Duodenal mucosa (tissue), 2 donors: ENCODE results near the gene LAIR1.

Experiments
- H3K27ac ChIP-seq: one replicate; pipeline ENCODE4 v1.7.0; 2013; ENCODE audit warnings: low read depth, low read length
- H3K27me3 ChIP-seq, 2 donors: one replicate each; pipeline ENCODE4 v1.7.0; 2013; ENCODE audit warnings: low read length in 2 of 2, control low read depth in 1 of 2; ENCODE audit not compliant: insufficient read depth in 2 of 2, control insufficient read depth in 1 of 2
- H3K36me3 ChIP-seq, 2 donors: one replicate each; pipeline ENCODE4 v1.7.0; 2013; ENCODE audit warnings: low read length in 2 of 2, control low read depth in 1 of 2; ENCODE audit not compliant: insufficient read depth in 2 of 2, control insufficient read depth in 1 of 2
- H3K4me1 ChIP-seq, 2 donors: one replicate each; pipeline ENCODE4 v1.7.0; 2013; ENCODE audit warnings: low read length in 2 of 2, control low read depth in 1 of 2; ENCODE audit not compliant: insufficient read depth in 2 of 2, control insufficient read depth in 1 of 2
- H3K4me3 ChIP-seq, 2 donors: one replicate each; pipeline ENCODE4 v1.7.0; 2013; ENCODE audit warnings: low read length in 2 of 2, low read depth in 1 of 2
- H3K9ac ChIP-seq, 2 donors: one replicate each; pipeline ENCODE4 v1.7.0; 2013; ENCODE audit warnings: low read length in 2 of 2, low read depth in 1 of 2
- H3K9me3 ChIP-seq, 2 donors: one replicate each; pipeline ENCODE4 v1.7.0; 2013; ENCODE audit warnings: low read length in 2 of 2, control low read depth in 1 of 2; ENCODE audit not compliant: control insufficient read depth in 1 of 2

LAIR1 gene

GRCh38 chr19:54364775-54365257, at the start of gene LAIR1:
LAIR1 (minus strand) TSS chr19:54364931; CDS start chr19:54364804, 127 bp downstream.
- Histone ChIP-seq H3K36me3 (no peaks in the 10 kb centered on the region), H3K4me1 (no peaks in the 10 kb centered on the region), H3K9me3 (no peaks in the 10 kb centered on the region), H3K4me3 (peak within 1 kb of the TSS; percentile 25 to 59), H3K27ac (no peak within 1 kb of the TSS), H3K9ac (peak within 1 kb of the TSS in 1 of 2 donors; percentile 48), H3K27me3 (no peaks in the 10 kb centered on the region)

GRCh38 chr19:54414156-54414555, 49.4 kb upstream of the LAIR1 start:
- Histone ChIP-seq H3K9me3 (no peaks in the 10 kb centered on the region), H3K4me3 (no peak overlapping the region), H3K4me1 (peaks cover 3 to 9% of the 10 kb centered on the region in 2 donors), H3K27me3 (peaks cover 23 to 38% of the 10 kb centered on the region in 2 donors), H3K36me3 (no peaks in the 10 kb centered on the region), H3K27ac (no peak overlapping the region), H3K9ac (no peak overlapping the region)

GRCh38 chr19:54412877-54413276, 48.1 kb upstream of the LAIR1 start:
- H3K36me3 ChIP-seq, result no peaks in the 10 kb centered on the region
- H3K27me3 ChIP-seq, result peaks cover 23 to 33% of the 10 kb centered on the region in 2 donors
- no peak overlapping the region for H3K9ac ChIP-seq
- no peak overlapping the region for H3K4me3 ChIP-seq
- peaks cover under 1 to 8% of the 10 kb centered on the region in 2 donors for H3K4me1 ChIP-seq
- H3K9me3 ChIP-seq, result no peaks in the 10 kb centered on the region
- H3K27ac ChIP-seq, result no peak overlapping the region

DNA sequence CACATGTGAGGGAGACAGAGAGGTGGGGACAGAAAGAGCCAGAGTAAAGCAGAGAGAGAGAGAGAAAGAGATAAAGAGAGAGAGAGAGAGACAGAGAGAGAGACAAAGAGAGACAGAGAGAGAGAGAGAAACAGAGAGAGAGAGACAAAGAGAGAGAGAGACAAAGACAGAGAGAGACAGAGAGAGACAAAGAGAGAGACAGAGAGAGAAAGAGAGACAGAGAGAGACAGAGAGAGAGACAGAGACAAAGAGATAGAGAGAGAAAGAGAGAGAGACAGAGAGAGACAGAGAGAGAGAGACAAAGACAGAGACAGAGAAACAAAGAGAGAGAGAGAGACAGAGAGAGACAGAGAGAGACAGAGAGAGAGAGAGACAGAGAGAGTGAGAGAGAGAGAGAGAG, 46.3 kb upstream of the LAIR1 start:
- H3K9me3 ChIP-seq, result no peaks in the 10 kb centered on the region
- no peaks in the 10 kb centered on the region for H3K4me1 ChIP-seq
- no peak overlapping the region for H3K4me3 ChIP-seq
- H3K27ac ChIP-seq, result no peak overlapping the region
- H3K9ac ChIP-seq, result no peak overlapping the region
- H3K36me3 ChIP-seq, result no peaks in the 10 kb centered on the region
- peaks cover 5 to 15% of the 10 kb centered on the region in 2 donors for H3K27me3 ChIP-seq

- no peak overlapping the region for H3K27ac ChIP-seq
- H3K36me3 ChIP-seq, result no peaks in the 10 kb centered on the region
- peaks cover 0 to 4% of the 10 kb centered on the region in 2 donors for H3K27me3 ChIP-seq
- H3K9me3 ChIP-seq, result no peaks in the 10 kb centered on the region
- no peak overlapping the region for H3K4me3 ChIP-seq
- no peak overlapping the region for H3K9ac ChIP-seq
- no peaks in the 10 kb centered on the region for H3K4me1 ChIP-seq
Observed at GRCh38 chr19:54408456-54409026, 43.8 kb upstream of the LAIR1 start.

GRCh38 chr19:54407780-54408179, 43.0 kb upstream of the LAIR1 start:
- Histone ChIP-seq H3K27me3 (peaks cover 0 to 4% of the 10 kb centered on the region in 2 donors), H3K9ac (no peak overlapping the region), H3K4me3 (no peak overlapping the region), H3K4me1 (no peaks in the 10 kb centered on the region), H3K9me3 (no peaks in the 10 kb centered on the region), H3K36me3 (no peaks in the 10 kb centered on the region), H3K27ac (no peak overlapping the region)

GRCh38 chr19:54405628-54406027, 40.9 kb upstream of the LAIR1 start:
- Histone ChIP-seq H3K9ac (no peak overlapping the region), H3K36me3 (no peaks in the 10 kb centered on the region), H3K4me3 (no peak overlapping the region), H3K9me3 (no peaks in the 10 kb centered on the region), H3K27ac (no peak overlapping the region), H3K4me1 (no peaks in the 10 kb centered on the region), H3K27me3 (peaks cover 0 to 4% of the 10 kb centered on the region in 2 donors)

- H3K9me3 ChIP-seq, result no peaks in the 10 kb centered on the region
- H3K27me3 ChIP-seq, result no peaks in the 10 kb centered on the region
- H3K9ac ChIP-seq, result no peak overlapping the region
Observed at GRCh38 chr19:54403054-54403453, 38.3 kb upstream of the LAIR1 start.

GRCh38 chr19:54400913-54401312, 36.2 kb upstream of the LAIR1 start:
- no peaks in the 10 kb centered on the region for H3K9me3 ChIP-seq
- H3K9ac ChIP-seq, result no peak overlapping the region
- no peaks in the 10 kb centered on the region for H3K4me1 ChIP-seq
- H3K27me3 ChIP-seq, result no peaks in the 10 kb centered on the region
- no peaks in the 10 kb centered on the region for H3K36me3 ChIP-seq
- H3K4me3 ChIP-seq, result no peak overlapping the region
- H3K27ac ChIP-seq, result no peak overlapping the region

More at GRCh38 chr19:54403054-54403453, 38.3 kb upstream of the LAIR1 start:
- H3K4me1 ChIP-seq, result no peaks in the 10 kb centered on the region
- no peak overlapping the region for H3K4me3 ChIP-seq
- no peak overlapping the region for H3K27ac ChIP-seq
- no peaks in the 10 kb centered on the region for H3K36me3 ChIP-seq

- Histone ChIP-seq H3K27me3 (no peaks in the 10 kb centered on the region), H3K9ac (no peak overlapping the region)
Observed at GRCh38 chr19:54399189-54399588, 34.5 kb upstream of the LAIR1 start.

More at GRCh38 chr19:54399189-54399588, 34.5 kb upstream of the LAIR1 start:
- no peaks in the 10 kb centered on the region for H3K4me1 ChIP-seq
- H3K9me3 ChIP-seq, result no peaks in the 10 kb centered on the region
- no peak overlapping the region for H3K27ac ChIP-seq
- H3K36me3 ChIP-seq, result no peaks in the 10 kb centered on the region
- no peak overlapping the region for H3K4me3 ChIP-seq
